AG04450 (cell line): ENCODE results near the gene PNCK. TPM values are rescaled to one million over a fixed set of nuclear protein-coding genes. Genes with fewer than 3 reads are reported as not detected.
A peak's percentile ranks its signal among the peaks of the same experiment; 100 is the strongest.

Experiments used
- CTCF ChIA-PET: fragments of 300-600, 350-600 bp; formaldehyde crosslinking; extraction: SDS; loops from one replicate; lab custom pipeline; 2022; ENCODE audit warnings: antibody characterized with exemption, inconsistent platforms; lab: Charles Lee
- POLR2A ChIA-PET: fragments of 350-600 bp; formaldehyde crosslinking; extraction: SDS; loops from one replicate; lab custom pipeline; 2021; ENCODE audit warnings: antibody characterized with exemption, inconsistent platforms; lab: Yijun Ruan, JAX
- DNase-seq: peaks from one replicate; pipeline ENCODE4 v3.0.0-alpha.2; 2011; ENCODE audit warnings: low read depth, low spot score
- H3K27ac ChIP-seq: one replicate; pipeline ENCODE4 v1.5.1; 2012; ENCODE audit warnings: low read depth, low read length, control low read depth
- H3K27me3 ChIP-seq: one replicate; pipeline ENCODE4 v1.6.0; 2012; ENCODE audit warnings: low read length; ENCODE audit not compliant: control insufficient read depth, insufficient read depth
- H3K4me3 ChIP-seq: 2 replicates; pipeline ENCODE4 v1.5.1; 2011; ENCODE audit warnings: mild to moderate bottlenecking, low read depth, low read length, control low read depth
- H3K9me3 ChIP-seq: 2 replicates; pipeline ENCODE4 v1.5.1; 2012; ENCODE audit warnings: low read length; ENCODE audit not compliant: control insufficient read depth, insufficient read depth
- polyA minus RNA-seq: library from RNA; depleted of rRNA, polyadenylated mRNA; stranded (reverse); fragments of >200 nt; gene quantifications from 2 replicates; pipeline ENCODE4 v1.2.3, GENCODE V29; 2011; rRNA and poly(A)+ RNA removed
- polyA plus RNA-seq: library from polyadenylated mRNA; depleted of rRNA; stranded (reverse); fragments of >200 nt; gene quantifications from 2 replicates; pipeline ENCODE4 v1.2.3, GENCODE V29; 2011; rRNA removed
- TF ChIP-seq, protein P1 (sequence below): IDR thresholded peaks from 2 replicates; pipeline ENCODE4 v1.5.1; 2011; ENCODE audit warnings: low read depth, low read length, control low read depth, inconsistent platforms

Gene PNCK
- 0.17 TPM in 1 of 2 replicates, not detected in the other for polyA plus RNA-seq
- not detected in 2 replicates for polyA minus RNA-seq

DNA sequence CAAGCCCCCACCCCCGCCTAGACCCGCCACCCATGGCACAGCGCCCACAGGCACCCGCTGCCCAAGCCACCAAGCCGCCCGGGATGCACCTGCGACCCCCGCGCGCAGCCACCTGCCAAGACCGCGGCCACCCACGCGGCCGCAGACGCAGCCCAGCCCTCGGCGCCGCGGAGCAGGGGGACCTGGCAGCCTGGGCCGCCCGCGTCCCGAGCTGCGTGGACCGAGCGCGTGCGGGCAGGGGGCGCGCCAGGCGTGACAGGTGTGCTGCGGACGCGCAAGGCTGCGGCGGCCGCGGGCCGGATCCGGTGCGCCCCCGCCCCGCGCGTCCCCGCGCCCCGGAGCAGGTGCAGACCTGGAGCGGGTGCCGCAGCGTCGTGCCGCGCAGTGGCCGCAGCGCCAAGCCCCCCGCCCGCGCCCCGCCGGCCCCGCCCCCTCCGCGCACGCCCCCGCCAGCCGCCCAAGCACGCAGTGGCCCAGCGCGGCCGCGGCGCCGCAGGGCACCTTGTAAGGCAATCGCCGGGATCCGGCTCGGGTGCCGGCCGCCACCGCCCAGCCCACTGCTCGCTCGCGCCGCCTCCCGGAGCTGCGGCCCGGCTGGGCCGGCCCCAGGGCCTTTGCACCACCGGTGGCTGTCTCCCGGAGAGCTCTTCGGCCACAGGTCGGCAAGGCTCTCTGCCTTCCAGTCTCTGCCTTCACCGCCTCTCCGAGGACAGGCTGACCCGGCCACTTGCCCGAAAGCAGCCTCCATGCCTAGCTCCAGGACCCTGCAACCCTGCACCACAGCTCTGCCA lies at the start of gene PNCK:
Gene PNCK (minus strand): TSS at position 386 of the 791 bp plus-strand sequence. CDS start 737 bp downstream, outside the sequence.
- POLR2A ChIA-PET = no interaction called here
- no peaks in the 10 kb centered on the region; the same call in 1 of the 2 replicates for H3K9me3 ChIP-seq
- no peak for DNase-seq
- H3K27me3 ChIP-seq = peaks cover 9% of the 10 kb centered on the region
- CTCF ChIA-PET = no interaction called here
- no peak within 1 kb of the TSS for H3K4me3 ChIP-seq
- TF ChIP-seq, protein P1, sequence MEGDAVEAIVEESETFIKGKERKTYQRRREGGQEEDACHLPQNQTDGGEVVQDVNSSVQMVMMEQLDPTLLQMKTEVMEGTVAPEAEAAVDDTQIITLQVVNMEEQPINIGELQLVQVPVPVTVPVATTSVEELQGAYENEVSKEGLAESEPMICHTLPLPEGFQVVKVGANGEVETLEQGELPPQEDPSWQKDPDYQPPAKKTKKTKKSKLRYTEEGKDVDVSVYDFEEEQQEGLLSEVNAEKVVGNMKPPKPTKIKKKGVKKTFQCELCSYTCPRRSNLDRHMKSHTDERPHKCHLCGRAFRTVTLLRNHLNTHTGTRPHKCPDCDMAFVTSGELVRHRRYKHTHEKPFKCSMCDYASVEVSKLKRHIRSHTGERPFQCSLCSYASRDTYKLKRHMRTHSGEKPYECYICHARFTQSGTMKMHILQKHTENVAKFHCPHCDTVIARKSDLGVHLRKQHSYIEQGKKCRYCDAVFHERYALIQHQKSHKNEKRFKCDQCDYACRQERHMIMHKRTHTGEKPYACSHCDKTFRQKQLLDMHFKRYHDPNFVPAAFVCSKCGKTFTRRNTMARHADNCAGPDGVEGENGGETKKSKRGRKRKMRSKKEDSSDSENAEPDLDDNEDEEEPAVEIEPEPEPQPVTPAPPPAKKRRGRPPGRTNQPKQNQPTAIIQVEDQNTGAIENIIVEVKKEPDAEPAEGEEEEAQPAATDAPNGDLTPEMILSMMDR = no peak
- no peak within 1 kb of the TSS for H3K27ac ChIP-seq

- CTCF ChIA-PET = no interaction called here
- TF ChIP-seq, protein P1 = no peak
- no peak for DNase-seq
- POLR2A ChIA-PET = interaction anchor here (0.6 kb wide), 2 partner anchors 36 to 813 kb away, joined by 5 to 7 read pairs; no protein-coding TSS in a partner anchor
- H3K9me3 ChIP-seq = no peaks in the 10 kb centered on the region
- H3K4me3 ChIP-seq = peak overlapping the region; percentile 66
- H3K27me3 ChIP-seq = no peaks in the 10 kb centered on the region
- H3K27ac ChIP-seq = peak overlapping the region; percentile 65
Observed at GRCh38 chrX:153722704-153723350, 49.2 kb upstream of the PNCK start.

DNA sequence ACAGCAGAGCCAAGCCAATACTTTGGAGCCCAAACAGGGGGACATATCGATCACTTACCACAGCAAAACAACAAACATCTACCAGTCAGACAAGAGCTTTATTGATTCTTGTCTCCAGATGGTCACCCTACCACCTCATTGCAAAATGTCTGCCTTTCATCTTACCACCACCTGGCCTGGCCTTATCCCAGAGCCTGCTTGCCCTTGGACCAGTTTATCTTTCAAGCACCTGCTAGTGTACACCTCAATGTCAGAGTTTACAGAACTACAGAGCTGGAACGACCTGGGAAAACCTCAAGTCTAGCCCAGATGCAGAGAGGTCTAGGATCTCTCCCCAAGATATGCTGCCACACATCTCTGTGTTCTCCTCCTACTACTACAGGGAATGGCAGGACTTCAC lies 46.1 kb upstream of the PNCK start:
- no peak for DNase-seq
- Histone ChIP-seq H3K4me3 (no peak overlapping the region), H3K27ac (no peak overlapping the region), H3K9me3 (no peaks in the 10 kb centered on the region), H3K27me3 (no peaks in the 10 kb centered on the region)
- CTCF ChIA-PET = interaction anchor here (1.3 to 2.2 kb wide), 2 partner anchors 11 to 51 kb away, joined by 3 to 11 read pairs; no protein-coding TSS in a partner anchor
- POLR2A ChIA-PET = no interaction called here
- TF ChIP-seq, protein P1 = no peak

DNA sequence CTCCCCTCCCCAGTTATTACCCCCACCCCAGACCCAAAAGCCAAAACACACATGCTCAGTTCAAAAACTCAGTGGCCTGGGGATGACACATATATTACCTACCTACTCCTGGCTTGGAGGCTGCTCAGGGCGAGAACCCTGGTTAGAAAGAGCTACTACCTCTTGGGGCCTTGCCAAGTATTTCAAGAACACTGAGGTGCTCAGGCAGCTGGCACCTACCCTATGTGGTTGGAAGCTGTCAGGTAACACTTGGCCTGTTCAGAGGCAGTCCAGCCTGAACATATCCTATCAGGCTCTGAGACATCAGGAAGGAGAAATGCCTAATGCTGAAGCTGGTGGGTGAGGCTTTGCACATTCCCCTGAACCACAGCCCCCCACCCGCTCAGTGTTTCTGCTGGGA lies 45.6 kb upstream of the PNCK start:
- Histone ChIP-seq H3K9me3 (no peaks in the 10 kb centered on the region), H3K27me3 (no peaks in the 10 kb centered on the region), H3K4me3 (no peak overlapping the region), H3K27ac (no peak overlapping the region)
- ChIA-PET POLR2A (no interaction called here), CTCF (interaction anchor here (2.2 kb wide), 1 partner anchor 11 kb away, joined by 11 read pairs; no protein-coding TSS in a partner anchor)
- no peak for DNase-seq
- TF ChIP-seq, protein P1 = no peak

DNA sequence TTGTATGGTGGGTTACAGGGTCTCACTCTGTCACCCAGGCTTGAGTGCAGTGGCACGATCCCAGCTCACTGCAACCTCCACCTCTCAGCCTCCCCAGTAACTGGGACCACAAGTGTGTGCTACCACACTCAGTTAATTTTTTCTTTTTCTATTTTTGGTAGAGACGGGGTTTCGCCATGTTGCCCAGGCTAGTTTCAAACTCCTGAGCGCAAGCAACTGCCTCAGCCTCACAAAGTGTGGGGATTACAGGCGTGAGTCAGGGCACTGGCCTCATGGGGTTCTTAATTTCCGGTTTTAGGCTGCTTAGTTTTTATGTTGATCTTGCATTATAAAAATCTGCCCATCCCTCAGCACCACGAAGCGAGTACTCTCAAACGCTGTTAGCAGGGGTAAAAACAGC lies 43.8 kb upstream of the PNCK start:
- no peaks in the 10 kb centered on the region for H3K9me3 ChIP-seq
- POLR2A ChIA-PET = no interaction called here
- TF ChIP-seq, protein P1 = no peak
- no peaks in the 10 kb centered on the region for H3K27me3 ChIP-seq
- no peak overlapping the region for H3K27ac ChIP-seq
- CTCF ChIA-PET = no interaction called here
- no peak for DNase-seq
- H3K4me3 ChIP-seq = no peak overlapping the region
